ENCODE measurements around the gene GABRB1.
A peak's percentile ranks its signal among the peaks of the same experiment; 100 is the strongest.

GABRB1 gene

DNA sequence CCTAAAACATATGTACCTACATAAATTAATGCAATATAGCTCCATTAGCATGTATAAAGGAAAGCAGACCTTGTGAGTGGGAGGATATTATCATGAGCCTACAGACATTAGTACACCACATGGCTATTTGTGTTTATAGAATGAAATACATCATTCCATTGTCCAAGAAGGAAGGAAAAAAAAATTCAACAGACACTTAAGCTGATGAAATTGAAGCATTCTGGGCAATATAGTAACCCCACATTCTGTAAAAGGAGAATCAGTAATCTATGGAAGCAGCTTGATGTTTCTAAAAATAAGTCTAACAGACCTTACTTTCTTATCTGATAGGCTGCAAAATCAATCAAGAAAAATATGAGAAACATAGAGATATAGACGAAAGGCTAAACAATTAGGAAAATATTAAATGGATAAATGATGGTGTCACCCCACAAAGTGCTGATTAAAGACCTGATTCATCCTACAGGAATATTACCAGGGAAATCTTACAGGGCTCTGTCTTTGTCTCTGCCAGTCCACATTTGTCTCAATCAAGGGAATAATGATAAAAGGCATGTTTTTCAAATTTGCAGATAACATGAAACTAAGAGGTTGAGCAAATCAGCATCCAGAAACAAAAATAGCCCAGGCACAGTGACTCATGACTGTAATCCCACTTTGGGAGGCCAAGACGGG is 355.3 kb downstream of the GABRB1 start:
- DNase-seq, result no peak

- DNase-seq, result no peak
Measured at GRCh38 chr4:47390428-47391125, 359.2 kb downstream of the GABRB1 start.

DNA sequence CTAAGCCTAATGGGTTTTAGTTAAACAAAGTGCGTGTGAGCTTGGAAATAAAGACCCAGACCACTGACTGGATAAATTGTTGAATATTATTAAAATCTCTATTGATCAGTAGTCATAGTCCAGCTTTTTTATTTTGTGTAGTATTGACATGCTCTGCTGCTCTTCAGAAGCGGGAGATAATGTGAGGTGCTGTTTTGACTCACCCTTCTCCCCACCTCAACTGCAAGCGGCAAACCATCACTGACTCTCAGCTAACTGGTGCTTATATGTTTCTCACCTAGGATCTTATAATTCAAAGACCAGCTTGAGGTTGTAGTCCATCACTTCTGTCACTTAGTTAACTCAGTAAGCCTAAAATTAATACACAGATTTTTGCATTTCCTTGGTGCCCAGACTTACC is 359.9 kb downstream of the GABRB1 start:
- no peak for DNase-seq

- peak in 2 of 4 experiments; percentile 1 to 20 for DNase-seq
Measured at GRCh38 chr4:47406408-47406807, 375.0 kb downstream of the GABRB1 start.

DNA sequence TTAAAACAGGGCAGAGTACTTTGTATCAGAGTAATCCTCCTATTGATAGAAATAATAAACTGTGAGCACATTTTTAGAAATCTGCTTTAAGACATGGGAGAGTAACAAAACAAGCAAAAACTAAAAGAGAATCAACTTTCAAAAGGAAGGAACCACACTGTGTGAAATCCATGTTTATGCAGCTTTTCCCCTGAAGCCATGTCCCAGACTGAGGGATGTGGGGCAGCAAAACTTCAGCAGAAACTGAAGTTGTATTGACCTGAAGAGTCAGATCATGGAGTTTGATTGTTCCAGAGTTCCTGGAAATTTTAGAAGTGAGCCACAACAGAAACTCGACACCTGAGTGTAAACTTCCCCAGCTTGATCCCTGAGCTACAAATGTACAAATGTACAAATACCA is 378.9 kb downstream of the GABRB1 start:
- DNase-seq, result no peak

DNA sequence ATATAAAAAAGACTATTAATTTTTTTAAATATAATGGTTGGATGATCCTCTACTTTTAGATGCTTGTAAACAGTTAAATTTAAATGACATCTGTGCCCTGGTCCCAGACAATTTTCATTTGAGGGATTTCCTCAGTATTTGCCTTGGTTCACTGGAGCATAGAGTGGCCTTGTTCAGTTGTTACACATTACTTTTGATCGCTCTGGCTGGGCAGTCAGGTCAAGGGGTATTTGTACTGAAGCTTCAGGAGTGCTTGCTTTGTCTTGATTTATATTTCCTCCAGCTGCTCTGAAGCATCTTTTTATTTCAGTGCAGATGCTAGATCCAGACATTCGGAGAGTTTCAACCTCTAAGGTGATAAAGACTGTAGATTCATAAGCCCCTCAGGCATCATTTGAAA is 382.2 kb downstream of the GABRB1 start:
- no peak for DNase-seq

- DNase-seq, result no peak
Measured at GRCh38 chr4:47415719-47416118, 384.4 kb downstream of the GABRB1 start.

DNA sequence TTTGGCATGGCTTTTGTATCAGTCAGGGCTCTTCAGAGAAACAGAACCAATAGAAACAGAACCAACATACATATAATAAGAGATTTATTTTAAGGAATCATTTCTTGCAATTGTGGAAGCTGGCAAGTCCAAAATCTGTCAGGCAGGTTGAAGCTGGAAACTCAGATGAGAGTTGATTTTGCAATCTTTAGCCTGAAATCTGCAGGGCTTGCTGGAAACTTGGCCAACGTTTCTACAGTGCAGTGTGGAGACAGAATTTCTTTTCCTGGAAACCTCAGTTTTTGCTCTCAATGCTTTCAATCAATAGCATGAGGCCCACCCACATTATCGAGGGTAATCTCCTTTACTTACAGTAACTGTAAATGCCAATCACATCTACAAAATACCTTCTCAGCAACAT is 386.8 kb downstream of the GABRB1 start:
- DNase-seq, result no peak

DNA sequence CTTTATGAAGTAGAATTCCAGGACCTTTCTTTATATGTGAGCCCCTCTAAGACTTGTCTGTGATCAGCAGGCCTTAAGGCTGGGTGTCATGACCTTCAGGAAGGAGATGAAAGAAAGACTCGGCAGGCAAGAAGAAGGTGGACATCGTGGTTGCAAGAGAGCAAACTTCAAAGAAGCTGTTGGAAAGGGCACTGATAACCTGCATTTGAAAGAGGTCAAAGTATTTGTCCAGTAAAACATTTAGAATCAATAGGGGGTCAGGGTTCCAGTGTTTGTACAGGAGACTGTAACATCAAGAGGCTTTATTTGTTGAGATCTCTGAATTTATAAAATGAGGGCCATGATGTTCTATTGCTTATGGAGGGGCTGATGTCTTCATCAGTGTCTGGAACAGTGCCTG is 387.9 kb downstream of the GABRB1 start:
- DNase-seq, result no peak

DNA sequence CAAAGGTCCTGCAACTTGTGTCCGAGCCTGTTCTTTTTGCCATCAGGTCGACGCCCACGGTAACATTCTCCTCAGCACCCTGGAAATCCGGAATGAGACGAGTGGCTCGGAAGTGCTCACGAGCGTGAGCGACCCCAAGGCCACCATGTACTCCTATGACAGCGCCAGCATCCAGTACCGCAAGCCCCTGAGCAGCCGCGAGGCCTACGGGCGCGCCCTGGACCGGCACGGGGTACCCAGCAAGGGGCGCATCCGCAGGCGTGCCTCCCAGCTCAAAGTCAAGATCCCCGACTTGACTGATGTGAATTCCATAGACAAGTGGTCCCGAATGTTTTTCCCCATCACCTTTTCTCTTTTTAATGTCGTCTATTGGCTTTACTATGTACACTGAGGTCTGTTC is 394.3 kb downstream of the GABRB1 start:
- no peak for DNase-seq

DNA sequence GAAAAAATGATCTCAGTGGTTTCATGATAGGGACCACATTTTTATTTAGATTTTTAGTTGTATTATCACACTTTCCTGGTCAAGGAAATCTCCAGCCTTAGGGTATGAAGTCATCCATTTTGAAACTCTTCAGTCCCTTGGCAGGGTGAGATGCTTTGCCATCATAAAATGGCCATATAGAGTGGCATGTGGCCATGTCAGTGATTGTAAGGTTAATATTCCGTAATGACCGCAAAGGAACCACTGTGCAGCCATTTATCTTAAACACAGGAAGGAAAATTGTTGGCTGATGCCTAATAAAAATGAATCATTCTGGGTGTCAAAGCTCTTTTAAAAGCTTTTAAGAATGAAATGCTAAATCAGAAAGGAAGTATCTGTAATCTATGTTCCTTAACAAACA is 396.6 kb downstream of the GABRB1 start:
- no peak for DNase-seq

DNA sequence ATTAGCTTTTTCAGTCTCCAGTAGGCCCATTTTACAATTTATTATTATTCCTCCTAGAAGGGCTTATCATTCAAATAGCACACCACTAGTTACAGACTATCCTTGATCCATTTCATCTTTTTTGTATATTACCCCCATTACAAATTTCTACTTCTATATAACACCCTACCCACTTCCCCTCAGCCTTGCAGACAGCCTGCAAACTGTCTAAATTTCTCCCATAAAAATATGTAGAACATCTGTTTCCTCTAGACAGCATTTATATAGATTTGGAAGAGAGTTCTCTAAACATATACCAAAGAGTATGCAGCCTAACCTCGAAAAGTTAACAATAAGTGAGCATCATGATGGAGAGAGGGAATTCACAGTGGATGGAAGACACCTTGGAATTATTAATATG is 401.4 kb downstream of the GABRB1 start:
- no peak for DNase-seq

DNA sequence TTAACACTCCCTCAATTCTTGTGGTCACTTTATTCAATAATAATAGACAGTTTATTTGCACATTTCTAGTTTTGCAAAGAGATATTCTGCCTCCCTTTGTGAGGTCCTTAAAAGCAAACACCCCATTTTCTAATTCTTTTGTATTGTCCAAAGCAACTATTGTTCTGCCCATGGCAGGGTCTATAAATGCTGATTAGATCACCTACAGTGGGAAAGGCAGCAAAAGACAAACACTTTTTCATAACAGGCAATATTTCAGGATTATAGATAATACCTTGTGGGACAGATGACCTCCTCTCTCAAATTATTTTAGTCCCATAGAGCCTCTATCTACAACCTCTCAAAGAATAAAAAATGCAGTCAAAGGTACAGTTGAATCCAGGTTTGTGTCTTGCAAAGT is 403.6 kb downstream of the GABRB1 start:
- DNase-seq, result no peak

- peak; percentile 67 to 85 (median 82) for DNase-seq
Measured at GRCh38 chr4:47442980-47443379, 411.6 kb downstream of the GABRB1 start.

DNA sequence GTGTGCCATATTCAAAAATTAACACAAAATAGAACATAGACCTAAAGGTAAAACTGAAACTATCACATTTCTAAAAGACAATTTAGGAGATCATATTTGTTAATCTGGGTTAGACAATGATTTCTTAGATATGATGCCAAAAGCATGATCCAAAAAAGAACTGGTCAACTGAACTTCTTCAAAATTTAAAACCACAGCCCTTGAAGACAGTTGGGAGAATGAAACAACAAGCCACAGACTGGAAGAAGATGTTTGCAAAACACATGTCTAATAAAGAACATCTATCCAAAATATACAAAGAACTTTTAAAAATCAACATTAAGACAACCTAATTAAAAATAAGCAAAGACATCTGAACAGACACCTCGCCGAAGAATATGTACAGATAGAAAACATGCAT is 412.7 kb downstream of the GABRB1 start:
- DNase-seq, result peak in 2 of 4 experiments; percentile 13 to 29

DNA sequence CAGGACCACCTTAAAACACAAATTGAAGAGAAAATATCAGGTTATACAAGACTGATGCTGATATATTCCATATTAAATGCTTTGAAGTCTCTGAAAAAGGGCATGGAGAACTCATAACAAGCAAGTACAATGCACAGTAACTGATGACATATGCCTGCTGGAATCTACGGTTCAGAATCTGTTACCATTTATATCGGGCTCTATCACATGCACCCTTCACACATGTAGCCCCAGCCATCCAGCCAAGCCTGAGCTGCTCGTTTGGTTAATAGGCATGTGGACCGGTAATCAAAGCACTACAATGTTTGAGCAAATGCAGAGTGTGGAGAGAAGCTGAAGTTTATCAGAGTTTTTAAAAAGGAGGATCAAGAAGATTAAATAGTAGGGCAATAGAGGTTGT is 420.3 kb downstream of the GABRB1 start:
- no peak for DNase-seq

DNA sequence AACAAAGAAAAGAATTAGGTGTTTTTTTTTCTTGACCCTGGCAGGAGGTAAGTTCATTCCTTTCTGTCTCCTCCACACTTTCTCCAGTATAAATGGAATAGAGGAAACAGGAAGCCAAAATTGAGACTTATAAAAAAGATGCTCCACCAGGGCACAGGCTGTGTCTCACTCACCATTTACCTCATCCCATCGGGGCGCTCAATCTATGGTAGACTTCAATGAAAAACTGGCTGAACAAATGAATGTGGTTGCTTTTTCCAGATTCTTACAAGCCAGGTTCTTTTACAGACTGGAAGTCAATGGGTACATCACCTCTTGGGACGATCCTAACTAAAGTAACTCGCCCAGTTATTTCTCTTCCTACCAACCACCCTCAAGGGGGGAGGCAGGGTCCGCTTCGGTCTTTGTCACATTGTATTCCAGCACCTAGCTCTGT is 431.4 kb downstream of the GABRB1 start:
- peak in 2 of 4 experiments; percentile 7 to 18 for DNase-seq

- peak; percentile 99 to 100 (median 99) for DNase-seq
Measured at GRCh38 chr4:47463235-47463956, 432.0 kb downstream of the GABRB1 start, which contains the start of gene COMMD8. Gene COMMD8 (minus strand): TSS chr4:47463702. CDS start chr4:47463651, 51 bp downstream.

GRCh38 chr4:47465004-47465403 is 433.6 kb downstream of the GABRB1 start:
- DNase-seq, result peak in 1 of 4 experiments; percentile 28

GRCh38 chr4:47466056-47466785 is 434.9 kb downstream of the GABRB1 start:
- DNase-seq, result no peak

- no peak for DNase-seq
Measured at GRCh38 chr4:47468706-47469365, 437.5 kb downstream of the GABRB1 start.

DNA sequence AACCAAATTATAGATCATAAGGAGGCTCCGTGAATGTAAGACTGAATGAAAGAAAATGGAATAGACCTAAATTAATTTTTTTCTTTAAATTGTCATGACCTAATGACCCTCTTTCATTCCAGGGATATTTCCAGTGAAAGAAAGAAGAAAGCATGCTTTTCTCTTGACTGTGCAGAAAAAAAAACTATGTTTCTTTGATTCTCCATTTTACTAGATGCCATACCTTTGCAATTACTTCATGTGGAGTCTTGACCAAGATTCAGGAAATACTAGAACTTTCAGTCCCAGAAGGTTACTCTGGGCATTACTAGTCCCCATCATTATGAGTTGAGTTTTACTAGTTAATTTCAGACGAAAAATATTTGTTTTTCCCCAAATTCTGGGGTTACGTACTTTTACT is 438.6 kb downstream of the GABRB1 start:
- DNase-seq, result no peak
